ENCODE results near the gene INHBE.
"Not testable (repeated sequence)": the region's sequence is repeated elsewhere in the genome, so short reads cannot be mapped to it uniquely, and the experiment has no call there.

Gene INHBE

DNA sequence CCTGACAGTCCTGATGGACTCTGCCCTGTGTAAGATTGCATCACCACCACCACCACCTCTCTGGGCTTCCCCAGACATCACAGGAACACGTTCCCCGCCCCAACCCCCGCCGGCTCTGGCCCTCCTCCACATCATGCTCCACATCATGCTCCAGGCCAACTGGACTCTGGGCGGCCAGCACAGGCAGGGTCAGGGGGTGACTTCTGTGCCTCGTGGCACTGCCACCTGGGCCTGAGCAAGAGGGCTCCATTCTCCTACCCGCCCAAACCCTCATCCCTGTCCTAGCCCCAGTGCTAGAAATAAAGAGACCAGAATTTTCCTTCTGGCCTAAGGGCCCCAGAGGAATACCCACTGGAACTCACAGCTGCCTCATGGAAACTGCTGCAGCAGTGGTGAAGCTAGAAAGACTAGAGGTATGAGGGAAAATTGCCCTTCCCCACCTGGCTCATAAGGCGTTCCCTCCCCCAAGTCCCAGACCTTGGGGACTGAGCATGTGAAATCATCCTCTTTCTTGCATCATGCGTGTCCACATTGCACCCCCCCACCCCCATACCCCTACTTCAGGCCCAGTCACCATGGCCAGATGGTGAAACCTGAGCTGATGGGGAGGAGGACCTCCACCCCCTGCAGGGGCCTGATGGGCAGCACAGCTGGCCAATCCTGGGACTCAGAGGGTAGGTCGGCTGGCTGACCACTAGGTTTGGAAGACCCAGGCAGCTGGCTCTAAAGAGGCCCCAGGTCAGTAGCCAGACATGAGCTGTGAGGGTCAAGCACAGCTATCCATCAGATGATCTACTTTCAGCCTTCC is at the start of gene INHBE:
INHBE (plus strand) TSS at position 742 of the 808 bp plus-strand sequence. CDS start 230 bp downstream, outside the sequence.
- peak; percentile 67 for DNase-seq (ENCODE audit: low spot score)

- no peak for DNase-seq (ENCODE audit: low spot score)
Observed at GRCh38 chr12:57410534-57410933, 44.6 kb upstream of the INHBE start.

DNA sequence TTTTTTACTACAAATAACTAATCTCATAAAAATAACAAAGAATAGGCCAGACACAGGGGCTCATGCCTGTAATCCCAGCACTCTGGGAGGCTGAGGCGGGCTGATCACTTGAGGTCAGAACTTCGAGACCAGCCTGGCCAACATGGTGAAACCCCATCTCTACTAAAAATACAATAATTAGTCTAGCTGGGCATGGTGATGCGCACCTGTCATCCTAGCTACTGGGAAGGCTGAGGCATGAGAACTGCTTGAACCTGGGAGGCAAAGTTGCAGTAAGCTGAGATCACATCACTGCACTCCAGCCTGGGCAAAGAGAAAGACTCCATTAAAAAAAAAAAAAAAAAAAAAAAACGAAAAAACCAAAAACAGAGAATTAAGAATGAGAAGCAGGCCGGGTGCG is 40.9 kb upstream of the INHBE start:
- DNase-seq (ENCODE audit: low spot score), result not testable (repeated sequence)

DNA sequence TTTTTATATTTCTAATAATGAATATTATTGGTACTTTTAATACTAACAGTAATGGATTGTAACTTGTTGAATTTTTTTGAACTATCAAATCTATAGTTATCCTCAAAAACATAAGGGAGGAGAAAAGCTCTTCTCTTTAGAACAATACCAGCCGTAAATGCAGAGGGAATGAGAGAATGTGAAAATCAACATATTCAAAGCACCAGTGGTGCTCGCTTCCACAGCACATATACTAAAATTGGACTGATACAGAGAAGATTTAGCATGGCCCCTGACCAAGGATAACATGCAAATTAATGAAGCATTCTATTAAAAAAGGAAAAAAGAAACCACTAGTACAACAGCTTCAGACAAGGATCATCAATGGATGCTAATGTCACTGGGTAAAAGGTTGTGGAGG is 40.0 kb upstream of the INHBE start:
- DNase-seq (ENCODE audit: low spot score), result no peak

DNA sequence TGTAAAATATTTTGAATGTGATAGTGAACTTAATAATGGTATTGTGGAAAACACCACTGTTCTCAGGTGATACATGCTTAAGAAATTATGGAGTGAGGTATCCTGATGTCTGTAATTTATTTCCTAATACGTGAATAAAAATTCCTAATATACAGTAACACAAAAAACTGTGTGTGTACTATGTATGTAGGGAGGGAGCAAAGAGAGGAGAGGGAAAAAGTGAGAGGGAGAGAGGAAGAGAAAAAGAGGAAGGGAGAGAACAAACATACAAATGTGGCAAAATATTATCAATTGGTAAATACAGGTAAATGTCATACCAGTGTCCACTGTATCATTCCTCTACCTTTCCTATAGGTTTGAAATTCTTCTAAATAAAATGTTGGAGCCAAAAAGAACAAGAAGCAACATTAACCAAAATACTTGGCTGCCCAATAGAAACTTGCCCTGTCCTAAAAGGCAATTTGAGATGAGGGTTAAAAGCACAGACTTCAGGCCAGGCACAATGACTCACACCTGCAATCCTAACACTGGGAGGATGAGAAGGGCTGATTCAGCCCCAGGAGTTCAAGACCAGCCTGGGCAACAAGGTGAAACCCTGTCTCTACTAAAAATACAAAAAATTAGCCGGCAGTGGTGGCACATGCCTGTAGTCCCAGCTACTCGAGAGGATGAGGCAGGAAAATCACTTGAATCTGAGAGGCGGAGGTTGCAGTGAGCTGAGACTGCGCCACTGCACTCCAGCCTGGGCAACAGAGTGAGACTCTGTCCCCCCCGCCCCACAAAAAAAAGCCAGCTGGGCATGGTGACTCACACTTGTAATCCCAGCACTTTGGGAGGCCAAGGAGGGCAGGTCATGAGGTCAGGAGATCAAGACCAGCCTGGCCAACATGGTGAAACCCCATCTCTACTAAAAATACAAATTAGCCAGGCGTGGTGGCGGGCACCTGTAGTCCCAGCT is 38.8 kb upstream of the INHBE start:
- no peak for DNase-seq (ENCODE audit: low spot score)

DNA sequence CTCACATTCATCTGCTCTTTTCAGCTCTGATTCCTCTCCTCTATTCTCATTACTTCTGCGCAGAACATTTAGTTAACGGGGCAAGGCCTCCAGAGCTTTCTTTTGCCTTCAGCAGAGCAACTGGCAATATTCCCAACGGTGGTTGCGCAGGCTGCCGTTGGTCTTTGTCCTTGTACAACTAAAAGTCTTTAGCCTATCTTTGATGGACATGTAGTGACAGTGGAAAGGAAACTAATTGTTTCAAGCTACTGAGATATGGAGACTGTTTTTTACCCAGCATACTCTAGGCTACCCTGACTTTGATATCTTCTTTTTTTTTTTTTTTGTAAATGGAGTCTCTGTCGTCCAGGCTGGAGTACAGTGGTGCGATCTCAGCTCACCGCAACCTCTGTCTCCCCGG is 36.9 kb upstream of the INHBE start:
- DNase-seq (ENCODE audit: low spot score), result no peak

DNA sequence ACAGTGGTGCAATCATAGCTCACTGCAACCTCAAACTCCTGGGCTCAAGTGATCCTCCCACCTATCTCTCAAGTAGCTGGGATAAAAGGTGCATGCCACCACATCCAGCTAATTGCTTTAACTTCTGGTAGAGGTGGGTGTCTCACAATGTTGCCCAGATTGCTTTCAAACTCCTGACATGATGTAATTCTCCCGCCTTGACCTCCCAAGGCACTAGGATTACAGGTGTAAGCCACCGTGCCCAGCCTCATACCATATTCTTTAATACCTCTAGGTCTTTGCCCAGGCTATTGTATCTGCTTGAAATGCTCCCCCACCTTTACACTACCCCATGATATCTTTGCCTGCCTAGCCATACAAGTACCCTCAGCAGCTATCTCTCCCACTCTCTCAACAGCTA is 35.6 kb upstream of the INHBE start:
- DNase-seq (ENCODE audit: low spot score), result no peak

- DNase-seq (ENCODE audit: low spot score), result no peak
Observed at GRCh38 chr12:57420482-57420881, 34.6 kb upstream of the INHBE start.

DNA sequence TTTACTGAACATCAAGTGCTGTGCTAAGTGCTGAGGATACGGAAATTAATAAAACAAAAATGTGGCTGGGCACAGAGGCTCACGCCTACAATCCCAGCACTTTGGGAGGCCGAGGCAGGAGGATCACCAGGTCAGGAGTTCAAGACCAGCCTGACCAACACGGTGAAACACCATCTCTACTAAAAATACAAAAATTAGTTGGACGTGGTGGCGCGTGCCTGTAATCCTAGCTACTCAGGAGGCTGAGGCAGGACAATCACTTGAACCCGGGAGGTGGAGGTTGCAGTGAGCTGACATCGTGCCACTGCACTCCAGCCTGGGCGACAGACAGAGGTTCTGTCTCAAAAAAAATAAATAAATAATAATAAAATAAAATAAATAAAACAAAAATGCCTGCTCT is 28.2 kb upstream of the INHBE start:
- not testable (repeated sequence) for DNase-seq (ENCODE audit: low spot score)

GRCh38 chr12:57428965-57429364 is 26.1 kb upstream of the INHBE start:
- no peak for DNase-seq (ENCODE audit: low spot score)

DNA sequence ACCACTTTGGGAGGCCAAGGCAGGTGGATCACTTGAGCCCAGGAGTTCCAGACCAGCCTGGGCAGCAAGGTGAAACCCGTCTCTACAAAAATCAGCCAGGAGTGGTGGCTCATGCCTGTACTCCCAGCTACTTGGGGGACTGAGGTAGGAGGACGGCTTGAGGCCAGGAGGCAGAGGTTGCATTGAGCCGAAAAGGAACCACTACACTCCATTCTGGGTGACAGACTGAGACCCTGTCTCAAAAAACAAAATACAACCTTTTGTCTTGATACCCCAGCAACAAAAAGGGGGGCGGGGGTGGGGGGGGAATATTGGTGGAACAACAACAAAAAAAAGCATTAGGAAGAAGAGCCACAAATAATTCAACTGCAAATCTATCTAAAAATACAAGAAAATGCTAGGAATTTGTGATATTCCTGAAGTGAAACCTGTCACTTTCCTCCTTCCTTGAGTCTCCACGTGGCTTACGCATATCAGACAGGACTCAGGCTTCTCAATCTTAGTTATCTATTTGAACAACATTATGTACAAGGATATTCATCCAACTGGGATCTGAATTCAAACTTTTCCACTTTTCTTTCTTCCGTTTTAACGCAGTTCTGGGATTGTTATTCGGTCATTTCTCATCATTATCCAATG is 25.5 kb upstream of the INHBE start:
- peak; percentile 22 for DNase-seq (ENCODE audit: low spot score)

DNA sequence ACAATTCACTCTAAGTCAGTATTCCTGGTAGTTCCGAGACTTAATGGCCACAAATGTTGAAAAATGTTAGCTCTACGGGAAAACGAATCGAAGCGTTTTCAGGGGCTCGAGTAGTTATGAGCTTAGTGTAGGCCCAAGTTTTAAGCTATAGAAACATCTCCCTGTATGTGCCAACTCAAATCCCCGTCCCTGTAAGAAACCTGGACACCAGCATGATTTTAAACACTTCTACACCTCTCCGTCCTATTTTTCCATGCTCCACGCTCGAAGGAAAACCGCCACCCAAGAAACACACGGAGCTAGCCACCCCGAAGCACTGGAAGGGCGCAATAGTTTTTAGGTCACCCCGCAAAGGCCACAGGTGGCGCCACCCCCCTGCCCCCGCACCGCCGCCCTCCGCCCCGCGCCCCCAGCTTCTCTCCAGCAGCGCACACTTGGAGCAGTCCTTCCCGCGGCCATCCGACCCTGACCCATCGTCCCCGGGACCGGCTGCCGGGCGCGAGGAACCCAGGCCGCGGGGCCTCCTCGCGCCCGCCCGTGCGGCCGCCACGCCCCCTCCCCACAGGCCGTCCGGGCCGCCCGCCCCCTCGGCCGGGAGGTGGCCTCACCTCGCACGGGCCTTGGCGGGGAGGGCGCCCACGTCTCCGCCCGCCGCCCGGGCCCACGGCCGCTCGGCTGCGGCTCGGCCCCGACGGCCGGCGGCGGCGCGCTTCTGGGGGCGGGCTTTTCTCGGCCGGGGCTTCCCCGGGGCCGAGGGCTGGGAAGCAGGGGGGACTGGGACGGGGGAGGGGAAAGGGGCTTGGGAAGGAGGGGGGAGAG is 24.8 kb upstream of the INHBE start:
- DNase-seq (ENCODE audit: low spot score), result no peak

GRCh38 chr12:57430931-57431566 is 24.1 kb upstream of the INHBE start, which contains the start of gene R3HDM2:
Gene R3HDM2 (minus strand): TSS chr12:57431043. CDS start chr12:57310428, 120,615 bp downstream.
- DNase-seq (ENCODE audit: low spot score), result peak; percentile 99

DNA sequence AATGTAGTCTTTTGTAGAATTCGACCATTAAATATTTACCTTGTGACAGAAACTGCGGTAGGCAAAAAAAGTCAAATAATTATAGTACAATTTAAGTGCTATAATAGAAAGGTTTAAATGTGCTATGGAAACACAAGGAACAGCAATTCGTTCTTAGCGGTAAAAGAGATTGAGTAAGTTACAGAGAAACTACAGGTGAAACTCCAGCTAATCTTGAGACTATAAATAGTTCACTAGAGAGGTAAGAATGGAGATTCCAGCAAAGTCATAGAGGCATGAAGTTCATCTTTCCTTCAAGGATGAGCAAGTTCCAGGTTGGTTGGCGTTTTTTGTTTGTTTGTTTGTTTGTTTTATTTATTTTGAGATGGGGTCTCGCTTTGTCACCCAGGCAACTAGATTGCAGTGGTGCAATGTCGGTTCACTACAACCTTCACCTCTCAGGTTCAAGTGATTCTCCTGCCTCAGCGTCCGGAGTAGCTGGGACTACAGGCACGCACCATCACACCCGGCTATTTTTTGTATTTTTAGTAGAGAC is 23.4 kb upstream of the INHBE start:
- no peak for DNase-seq (ENCODE audit: low spot score)

DNA sequence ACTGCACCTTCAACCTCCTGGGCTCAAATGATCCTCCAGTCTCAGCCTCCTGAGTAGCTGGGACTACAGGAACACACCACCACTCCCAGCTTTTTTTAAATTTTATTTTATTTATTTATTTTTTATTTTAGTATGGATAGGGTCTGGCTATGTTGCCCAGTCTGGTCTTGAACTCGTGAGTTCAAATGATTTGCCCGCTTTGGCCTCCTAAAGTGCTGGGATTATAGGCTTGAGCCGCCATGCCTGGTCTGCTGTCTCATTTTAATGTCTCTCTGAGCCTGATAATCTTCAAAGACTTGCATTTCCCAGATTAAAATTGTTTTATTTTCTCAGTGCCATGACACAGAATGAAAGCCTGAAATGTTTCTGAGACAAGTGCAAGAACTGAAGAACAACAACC is 21.7 kb upstream of the INHBE start:
- no peak for DNase-seq (ENCODE audit: low spot score)

GRCh38 chr12:57434517-57435223 is 20.4 kb upstream of the INHBE start, which contains the start of gene INHBC:
Gene INHBC (plus strand): TSS chr12:57434784. CDS start chr12:57434887, 103 bp downstream.
- no peak for DNase-seq (ENCODE audit: low spot score)

DNA sequence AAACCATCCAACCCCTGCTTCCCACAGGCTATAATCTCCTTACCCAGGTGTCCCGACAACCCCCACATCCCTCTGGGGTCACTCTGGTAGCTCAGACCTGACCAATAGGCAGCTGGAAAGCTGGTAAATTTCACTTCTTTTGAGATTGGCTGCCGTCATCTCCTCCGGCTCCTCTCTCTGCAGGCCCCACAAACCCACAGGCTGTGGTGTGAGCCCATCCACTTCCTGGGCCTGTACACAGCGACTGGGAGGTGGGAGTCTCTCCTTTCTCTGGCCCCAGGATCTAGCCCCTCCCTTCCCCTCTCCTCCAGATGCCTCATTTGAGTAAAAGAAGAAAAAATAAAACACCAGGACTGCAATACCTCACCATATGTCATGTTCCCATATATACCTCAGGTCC is 19.8 kb upstream of the INHBE start:
- DNase-seq (ENCODE audit: low spot score), result no peak

GRCh38 chr12:57438400-57438799 is 16.7 kb upstream of the INHBE start:
- no peak for DNase-seq (ENCODE audit: low spot score)

GRCh38 chr12:57439762-57440266 is 15.3 kb upstream of the INHBE start:
- no peak for DNase-seq (ENCODE audit: low spot score)

DNA sequence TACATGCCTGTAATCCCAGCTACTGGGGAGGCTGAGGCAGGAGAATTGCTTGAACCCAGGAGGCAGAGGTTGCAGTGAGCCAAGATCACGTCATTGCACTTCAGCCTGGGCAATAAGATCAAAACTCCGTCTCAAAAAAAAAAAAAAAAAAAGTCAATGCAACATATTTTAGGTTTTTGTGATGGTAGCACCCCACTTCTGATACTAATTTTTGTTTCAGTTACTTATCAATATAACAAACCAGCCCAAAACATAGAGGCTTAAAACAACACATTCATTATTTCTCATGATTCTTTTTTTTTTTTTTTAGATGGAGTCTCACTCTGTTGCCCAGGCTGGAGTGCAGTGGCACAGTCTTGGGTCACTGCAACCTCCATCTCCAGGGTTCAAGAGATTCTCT is 13.7 kb upstream of the INHBE start:
- not testable (repeated sequence) for DNase-seq (ENCODE audit: low spot score)
